HepG2 (cell line): ENCODE results near the gene MAP3K20. TPM values are rescaled to one million over a fixed set of nuclear protein-coding genes. Genes with fewer than 3 reads are reported as not detected.
A peak's percentile ranks its signal among the peaks of the same experiment; 100 is the strongest.

Experiments used
- ATAC-seq: fragments of 200-7000 bp; cut with Tn5 transposase; 3 replicates; pipeline ENCODE4 v1.9.1; 2020; ENCODE audit warnings: mild to moderate bottlenecking, moderate library complexity
- BruUV-seq: library from RNA; stranded (reverse); fragments of 400-500 nt; replicated peaks from 2 replicates; lab custom pipeline; 2021; lab: Mats Ljungman, UMichigan
- CTCF ChIA-PET: fragments of 300-600 bp; formaldehyde crosslinking; extraction: SDS; loops from one replicate; lab custom pipeline; 2021; ENCODE audit warnings: low total read pairs, inconsistent platforms, low intra/inter-chr PET ratio; lab: Yijun Ruan, JAX
- POLR2A ChIA-PET: fragments of 350-600 bp; sonication (Branson Sonifier 250); formaldehyde crosslinking; loops from one replicate; lab custom pipeline; 2020; ENCODE audit warnings: antibody characterized with exemption, inconsistent platforms; lab: Yijun Ruan, JAX
- DNase-seq: peaks from one replicate; pipeline ENCODE4 v3.0.0-alpha.2; 2015; ENCODE audit warnings: low spot score
- FAIRE-seq: peaks from 3 replicates; lab custom pipeline; 2011; peaks lifted over from hg19 to GRCh38; lab: Jason Lieb, UNC
- H2AFZ ChIP-seq: one replicate; pipeline ENCODE4 v1.6.1; 2011; ENCODE audit warnings: low read length, inconsistent platforms
- H3K27ac ChIP-seq: fragments of 300-600 bp; 3 replicates; pipeline ENCODE4 v1.8.0; 2011; ENCODE audit warnings: mixed run types, mild to moderate bottlenecking, mixed read lengths, low read length, inconsistent platforms; ENCODE audit not compliant: insufficient read depth; ENCODE audit errors: extremely low read length
- H3K27me3 ChIP-seq, 2 experiments: fragments of 200-600 bp in 1 of 2; 2 replicates in 1 of 2; 3 replicates in 1 of 2; pipeline versions ENCODE4 v1.6.0 to v1.8.0; 2011; ENCODE audit warnings: low read length in 2 of 2, mild to moderate bottlenecking in 2 of 2, moderate library complexity in 2 of 2, inconsistent platforms in 1 of 2; ENCODE audit not compliant: insufficient read depth in 2 of 2, control insufficient read depth in 1 of 2
- H3K36me3 ChIP-seq, 2 experiments: fragments of 200-600 bp in 1 of 2; replicated peaks in 1 of 2; 2 replicates in 1 of 2; 3 replicates in 1 of 2; pipeline versions ENCODE4 v1.5.1 to v1.8.0; 2011; ENCODE audit warnings: low read length in 2 of 2, inconsistent platforms in 1 of 2; ENCODE audit not compliant: insufficient read depth in 2 of 2, control insufficient read depth in 1 of 2
- H3K4me1 ChIP-seq: 2 replicates; pipeline ENCODE4 v1.5.1; 2012; ENCODE audit warnings: low read length, inconsistent platforms; ENCODE audit not compliant: insufficient read depth
- H3K4me2 ChIP-seq: 2 replicates; pipeline ENCODE4 v1.6.0; 2011; ENCODE audit warnings: low read depth, low read length, inconsistent platforms
- H3K4me3 ChIP-seq, 3 experiments: fragments of 200-600 bp in 1 of 3; sonication (generic), shearing (Covaris generic) in 1 of 3; replicated peaks in 1 of 3; 2 replicates each; pipeline ENCODE4 v1.5.1; 2011 to 2016; ENCODE audit warnings: low read length in 3 of 3, inconsistent platforms in 2 of 3, low read depth in 2 of 3, mild to moderate bottlenecking in 2 of 3, control low read depth in 1 of 3, mixed read lengths in 1 of 3; ENCODE audit not compliant: insufficient read depth in 1 of 3
- H3K79me2 ChIP-seq: one replicate; pipeline ENCODE4 v1.6.1; 2011; ENCODE audit warnings: low read length, inconsistent platforms; ENCODE audit not compliant: insufficient read depth
- H3K9ac ChIP-seq: 2 replicates; pipeline ENCODE4 v1.6.0; 2011; ENCODE audit warnings: mild to moderate bottlenecking, low read depth, low read length, inconsistent platforms; ENCODE audit not compliant: insufficient read depth
- H3K9me3 ChIP-seq: 2 replicates; pipeline ENCODE4 v1.5.1; 2012; ENCODE audit warnings: mild to moderate bottlenecking, low read length
- H4K20me1 ChIP-seq: 2 replicates; pipeline ENCODE4 v1.6.0; 2011; ENCODE audit warnings: inconsistent platforms, mild to moderate bottlenecking, low read length, moderate library complexity; ENCODE audit not compliant: insufficient read depth
- ARNTL ChIP-seq: sonication (generic); formaldehyde crosslinking; IDR thresholded peaks from 2 replicates; pipeline ENCODE4 v1.4.0; 2020; ENCODE audit warnings: mild to moderate bottlenecking, missing genetic modification reagents
- EP300 ChIP-seq, 3 experiments: sonication (generic) in 1 of 3; formaldehyde crosslinking in 1 of 3; IDR thresholded peaks; 2 replicates each; pipeline versions ENCODE4 v1.5.1 to v1.6.1; 2011 to 2020; ENCODE audit warnings: low read depth in 2 of 3, low read length in 2 of 3, borderline replicate concordance in 1 of 3, improper control_type of control experiment in 1 of 3, mild to moderate bottlenecking in 1 of 3, missing genetic modification reagents in 1 of 3, moderate library complexity in 1 of 3
- NCOA5 ChIP-seq: sonication (generic); formaldehyde crosslinking; IDR thresholded peaks from 2 replicates; pipeline ENCODE4 v1.4.0; 2020; ENCODE audit warnings: missing genetic modification reagents
- PITX1 ChIP-seq: sonication (generic); formaldehyde crosslinking; IDR thresholded peaks from 2 replicates; pipeline ENCODE4 v1.5.1; 2020; ENCODE audit warnings: mild to moderate bottlenecking, missing genetic modification reagents
- PTBP1 ChIP-seq: fragments of 200-400 bp; formaldehyde crosslinking; IDR thresholded peaks from 2 replicates; pipeline ENCODE4 v1.6.1; 2018; ENCODE audit warnings: low read length, low read depth; ENCODE audit not compliant: poor library complexity, severe bottlenecking
- TAF15 ChIP-seq: fragments of 200-400 bp; formaldehyde crosslinking; IDR thresholded peaks from one replicate; pipeline ENCODE4 v1.6.1; 2018; ENCODE audit warnings: mild to moderate bottlenecking, low read depth, low read length; ENCODE audit not compliant: poor library complexity, severe bottlenecking
- TCF7 ChIP-seq: sonication (generic); IDR thresholded peaks from 2 replicates; pipeline ENCODE4 v1.6.1; 2016; ENCODE audit warnings: antibody characterized with exemption, low read depth
- ZNF644 ChIP-seq: IDR thresholded peaks from 2 replicates; pipeline ENCODE4 v1.6.1; 2016; ENCODE audit warnings: low read depth
- ZNF7 ChIP-seq: IDR thresholded peaks from 2 replicates; pipeline ENCODE4 v1.6.1; 2016; ENCODE audit warnings: missing biosample characterization, missing genetic modification reagents
- WGBS: methylation state at CpG from one replicate; pipeline ENCODE4 v1.1.6; 2017; ENCODE audit warnings: low lambda C conversion rate; 5-methylcytosine and 5-hydroxymethylcytosine counted together
- in situ Hi-C: cut with HindIII; loops from 2 replicates; pipeline ENCODE4 v1.10.0; 2017; ENCODE audit warnings: low pct_unique_long_range_greater_than_20kb; ENCODE audit not compliant: extremely low pct_ligation_motif_present
- intact Hi-C: fragments of 100-400 bp; cut with micrococcal nuclease; formaldehyde crosslinking; loops from one replicate; pipeline ENCODE4 v1.10.0; 2022; ENCODE audit not compliant: unreplicated experiment
- polyA plus RNA-seq, 8 experiments: library from polyadenylated mRNA; depleted of rRNA in 3 of 8; stranded (reverse) in 7 of 8; unstranded in 1 of 8; fragments of >200 nt; fragmentation: Illumina TruSeq in 4 of 8; extraction: Trizol in 4 of 8; gene quantifications; 2 replicates each; pipeline versions ENCODE4 v1.2.1 to v1.2.3, GENCODE V29; 2011 to 2016; ENCODE audit warnings: low read depth in 4 of 8, missing spikeins in 1 of 8, mixed read lengths in 1 of 8; ENCODE audit not compliant: insufficient read depth in 1 of 8
- total RNA-seq, 5 experiments: library from RNA; depleted of rRNA; stranded (reverse); fragments of >200 nt; fragmentation: Illumina TruSeq; extraction: Trizol; gene quantifications; 2 replicates each; pipeline ENCODE4 v1.2.3, GENCODE V29; 2016; ENCODE audit warnings: low read depth in 1 of 5
- TF ChIP-seq, protein P1 (sequence below): IDR thresholded peaks from 2 replicates; pipeline ENCODE4 v1.6.1; 2016; ENCODE audit warnings: low read depth

Gene MAP3K20
- total and polyA plus RNA-seq, 2 of the 13 experiments (the other 11 are each of a cell fraction or from before 2014, with no cell fraction given): 5.2 to 13.5 TPM

DNA sequence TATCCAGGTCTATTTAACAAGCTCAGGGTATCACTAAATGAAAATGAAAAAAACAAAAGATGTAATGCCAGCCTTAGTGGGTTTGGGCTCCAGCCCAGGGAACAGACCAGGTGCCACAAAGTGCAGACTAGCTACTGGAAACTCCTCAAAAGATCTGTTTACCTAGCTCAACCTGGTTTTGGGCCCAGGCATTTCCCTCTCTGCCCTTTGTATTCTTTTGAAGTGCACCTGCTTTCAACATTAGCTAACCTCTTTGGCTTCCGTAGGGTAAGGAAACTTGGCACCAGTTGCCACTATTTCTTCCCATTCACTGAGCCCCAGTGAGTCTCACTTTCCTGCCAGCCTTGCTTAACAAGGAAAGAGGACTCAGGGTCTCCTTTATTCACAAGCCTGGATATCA, 155.4 kb downstream of the MAP3K20 start:
- H3K27me3 ChIP-seq: no peaks in the 10 kb centered on the region
- CTCF ChIA-PET: no interaction called here
- DNase-seq: peak; percentile 24
- BruUV-seq: no TSS peak
- H3K9ac ChIP-seq: no peak overlapping the region
- no peaks in the 10 kb centered on the region for H3K9me3 ChIP-seq
- no peaks in the 10 kb centered on the region for H3K79me2 ChIP-seq
- peak; percentile 44; the same call in 2 of the 3 replicates for ATAC-seq
- peak; percentile 47 for FAIRE-seq
- H3K4me1 ChIP-seq: peaks cover 43% of the 10 kb centered on the region
- WGBS: 74% methylated on average over 1 of the region's 1 CpG
- in situ Hi-C loops: no loop called here
- 0 out of 5 replicates have a peak, but pooled peaks cover 0 to 6% of the 10 kb centered on the region in 2 experiments for H3K36me3 ChIP-seq
- peak overlapping the region; percentile 25; the same call in 1 of the 2 replicates for H3K4me2 ChIP-seq
- H4K20me1 ChIP-seq: no peaks in the 10 kb centered on the region
- intact Hi-C loops: no loop called here
- H3K27ac ChIP-seq: peak overlapping the region; percentile 14
- no peak for TF ChIP-seq ZNF7
- TF ChIP-seq NCOA5 (CRISPR knock-in tag): no peak
- 0 out of 2 replicates have a peak, but pooled peaks have one; percentile 6 for TF ChIP-seq ARNTL (CRISPR knock-in tag)
- 0 out of 2 replicates have a peak, but pooled peaks have one; percentile 30 for TF ChIP-seq ZNF644 (CRISPR knock-in tag)
- peak; percentile 23 for TF ChIP-seq TCF7
- TF ChIP-seq, protein P1, sequence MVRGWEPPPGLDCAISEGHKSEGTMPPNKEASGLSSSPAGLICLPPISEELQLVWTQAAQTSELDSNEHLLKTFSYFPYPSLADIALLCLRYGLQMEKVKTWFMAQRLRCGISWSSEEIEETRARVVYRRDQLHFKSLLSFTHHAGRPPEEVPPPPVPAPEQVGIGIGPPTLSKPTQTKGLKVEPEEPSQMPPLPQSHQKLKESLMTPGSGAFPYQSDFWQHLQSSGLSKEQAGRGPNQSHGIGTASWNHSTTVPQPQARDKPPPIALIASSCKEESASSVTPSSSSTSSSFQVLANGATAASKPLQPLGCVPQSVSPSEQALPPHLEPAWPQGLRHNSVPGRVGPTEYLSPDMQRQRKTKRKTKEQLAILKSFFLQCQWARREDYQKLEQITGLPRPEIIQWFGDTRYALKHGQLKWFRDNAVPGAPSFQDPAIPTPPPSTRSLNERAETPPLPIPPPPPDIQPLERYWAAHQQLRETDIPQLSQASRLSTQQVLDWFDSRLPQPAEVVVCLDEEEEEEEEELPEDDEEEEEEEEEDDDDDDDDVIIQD (CRISPR knock-in tag): no peak
- peak in 1 of 2 experiments; percentile 46; a peak in 1 of 4 replicates for TF ChIP-seq EP300 (IDR thresholded peaks at IDR 0.05; ENCODE audit: low read depth in 2 of 2, low read length in 2 of 2)
- no peak for TF ChIP-seq EP300 (CRISPR knock-in tag; IDR thresholded peaks at IDR 0.05; ENCODE audit: borderline replicate concordance)
- TF ChIP-seq PTBP1: no peak
- TF ChIP-seq TAF15: no peak
- TF ChIP-seq PITX1: 0 out of 2 replicates have a peak, but pooled peaks have one; percentile 14
- POLR2A ChIA-PET: no interaction called here
- H2AFZ ChIP-seq: no peak overlapping the region
- no peak overlapping the region for H3K4me3 ChIP-seq
